ENCODE data around the gene FANCI. TPM values are rescaled to one million over a fixed set of nuclear protein-coding genes. Genes with fewer than 3 reads are reported as not detected.
"Not testable (repeated sequence)": the region's sequence is repeated elsewhere in the genome, so short reads cannot be mapped to it uniquely, and the experiment has no call there.

FANCI gene
- total and polyA plus RNA-seq, 8 donors = 5.7 to 43.8 (median 9.1) TPM

DNA sequence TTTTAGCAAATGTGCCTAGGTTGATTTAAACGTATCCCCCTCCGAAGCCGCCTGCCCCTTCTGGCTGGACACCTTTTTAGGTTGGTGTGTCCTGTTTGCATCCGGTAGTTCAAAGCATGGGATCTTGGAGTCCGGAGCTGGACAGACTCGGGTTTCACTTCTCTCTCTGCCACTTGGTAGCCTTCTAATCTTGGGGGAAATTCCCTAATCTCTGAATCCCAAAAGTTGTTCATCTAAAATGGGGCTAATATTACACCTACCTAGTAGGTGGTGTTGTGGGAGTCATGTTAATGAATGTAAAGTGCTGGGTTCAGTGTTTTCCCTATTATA is 760 bp downstream of the FANCI start:
- peak overlapping the region; percentile 74 to 97 (median 87) for H3K4me3 ChIP-seq
- intact Hi-C loops (cut with DNase I; ENCODE audit: low total_unique reads) = no loop called here
- TF ChIP-seq EP300 (IDR thresholded peaks at IDR 0.05) (no peak), POLR2A (IDR thresholded peaks at IDR 0.05) (no peak), POLR2AphosphoS5 (IDR thresholded peaks at IDR 0.05) (no peak)
- TF ChIP-seq, protein P1, sequence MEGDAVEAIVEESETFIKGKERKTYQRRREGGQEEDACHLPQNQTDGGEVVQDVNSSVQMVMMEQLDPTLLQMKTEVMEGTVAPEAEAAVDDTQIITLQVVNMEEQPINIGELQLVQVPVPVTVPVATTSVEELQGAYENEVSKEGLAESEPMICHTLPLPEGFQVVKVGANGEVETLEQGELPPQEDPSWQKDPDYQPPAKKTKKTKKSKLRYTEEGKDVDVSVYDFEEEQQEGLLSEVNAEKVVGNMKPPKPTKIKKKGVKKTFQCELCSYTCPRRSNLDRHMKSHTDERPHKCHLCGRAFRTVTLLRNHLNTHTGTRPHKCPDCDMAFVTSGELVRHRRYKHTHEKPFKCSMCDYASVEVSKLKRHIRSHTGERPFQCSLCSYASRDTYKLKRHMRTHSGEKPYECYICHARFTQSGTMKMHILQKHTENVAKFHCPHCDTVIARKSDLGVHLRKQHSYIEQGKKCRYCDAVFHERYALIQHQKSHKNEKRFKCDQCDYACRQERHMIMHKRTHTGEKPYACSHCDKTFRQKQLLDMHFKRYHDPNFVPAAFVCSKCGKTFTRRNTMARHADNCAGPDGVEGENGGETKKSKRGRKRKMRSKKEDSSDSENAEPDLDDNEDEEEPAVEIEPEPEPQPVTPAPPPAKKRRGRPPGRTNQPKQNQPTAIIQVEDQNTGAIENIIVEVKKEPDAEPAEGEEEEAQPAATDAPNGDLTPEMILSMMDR (IDR thresholded peaks at IDR 0.05) = no peak
- no peak for DNase-seq
- WGBS, 5 donors = 0 to 3% (median 0%) methylated on average over 6 of the region's 6 CpGs
- peaks cover 0 to 16% (median 2%) of the 10 kb centered on the region in 4 donors for H3K36me3 ChIP-seq
- no peaks in the 10 kb centered on the region for H3K27me3 ChIP-seq
- H3K9me3 ChIP-seq = peaks cover 0 to 5% (median 0%) of the 10 kb centered on the region in 4 donors
- peaks cover 5 to 23% (median 20%) of the 10 kb centered on the region in 4 donors for H3K4me1 ChIP-seq
- peak overlapping the region in 3 of 5 donors; percentile 56 to 77 (median 76) for H3K27ac ChIP-seq

DNA sequence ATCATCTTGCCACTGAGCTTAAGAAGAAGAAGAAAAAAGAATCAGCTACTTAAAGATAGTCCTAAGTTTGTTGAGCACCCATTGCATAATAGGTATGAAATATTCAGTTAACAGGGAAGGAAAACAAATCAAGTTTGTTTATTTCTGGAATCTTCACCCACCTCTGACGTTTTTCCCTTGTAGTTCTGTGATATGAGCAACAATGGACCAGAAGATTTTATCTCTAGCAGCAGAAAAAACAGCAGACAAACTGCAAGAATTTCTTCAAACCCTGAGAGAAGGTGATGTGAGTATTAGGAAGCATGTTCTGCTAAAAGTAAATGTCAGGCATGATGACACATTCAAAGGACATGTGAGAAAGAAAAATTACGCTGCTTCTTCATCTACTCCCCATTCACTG is 3.7 kb downstream of the FANCI start:
- WGBS, 5 donors = 62 to 74% (median 68%) methylated on average over 2 of the region's 2 CpGs
- no peak overlapping the region for H3K4me3 ChIP-seq
- H3K36me3 ChIP-seq = peaks cover 0 to 22% (median 2%) of the 10 kb centered on the region in 4 donors
- TF ChIP-seq POLR2AphosphoS5 (IDR thresholded peaks at IDR 0.05) = no peak
- TF ChIP-seq, protein P1 (IDR thresholded peaks at IDR 0.05) = no peak
- no peak for TF ChIP-seq POLR2A (IDR thresholded peaks at IDR 0.05)
- TF ChIP-seq EP300 (IDR thresholded peaks at IDR 0.05) = no peak
- no peak overlapping the region for H3K27ac ChIP-seq
- no peaks in the 10 kb centered on the region for H3K27me3 ChIP-seq
- intact Hi-C loops (cut with DNase I; ENCODE audit: low total_unique reads) = no loop called here
- DNase-seq = no peak
- H3K9me3 ChIP-seq = no peaks in the 10 kb centered on the region
- peaks cover 5 to 23% (median 19%) of the 10 kb centered on the region in 4 donors for H3K4me1 ChIP-seq

DNA sequence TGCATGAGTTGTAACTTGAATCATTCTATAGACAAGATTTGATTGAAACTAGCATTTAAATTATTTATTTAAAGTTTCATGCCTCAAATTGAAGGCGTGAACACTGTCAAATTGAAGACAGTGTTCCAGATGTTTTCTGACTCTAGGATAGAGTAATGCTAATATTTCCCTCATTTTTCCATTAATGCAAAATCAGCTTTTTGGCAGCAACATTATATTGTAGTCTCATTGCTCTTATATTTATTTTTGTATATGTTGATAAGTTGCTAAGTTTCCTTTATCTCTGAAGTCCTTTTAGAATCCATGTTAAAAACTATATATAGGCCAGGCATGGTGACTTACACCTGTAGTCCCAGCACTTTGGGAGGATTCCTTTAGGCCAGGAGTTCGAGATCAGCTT is 4.8 kb downstream of the FANCI start:
- Histone ChIP-seq H3K4me3 (no peak overlapping the region), H3K4me1 (peaks cover 5 to 14% (median 11%) of the 10 kb centered on the region in 4 donors), H3K27me3 (no peaks in the 10 kb centered on the region), H3K36me3 (peaks cover 0 to 22% (median 2%) of the 10 kb centered on the region in 4 donors), H3K9me3 (no peaks in the 10 kb centered on the region), H3K27ac (no peak overlapping the region)
- TF ChIP-seq, protein P1 (IDR thresholded peaks at IDR 0.05) = no peak
- TF ChIP-seq EP300 (IDR thresholded peaks at IDR 0.05) = no peak
- TF ChIP-seq POLR2AphosphoS5 (IDR thresholded peaks at IDR 0.05) = no peak
- no peak for TF ChIP-seq POLR2A (IDR thresholded peaks at IDR 0.05)
- DNase-seq = no peak
- intact Hi-C loops (cut with DNase I; ENCODE audit: low total_unique reads) = no loop called here
- 96 to 99% (median 98%) methylated on average over 2 of the region's 2 CpGs for WGBS, 5 donors

DNA sequence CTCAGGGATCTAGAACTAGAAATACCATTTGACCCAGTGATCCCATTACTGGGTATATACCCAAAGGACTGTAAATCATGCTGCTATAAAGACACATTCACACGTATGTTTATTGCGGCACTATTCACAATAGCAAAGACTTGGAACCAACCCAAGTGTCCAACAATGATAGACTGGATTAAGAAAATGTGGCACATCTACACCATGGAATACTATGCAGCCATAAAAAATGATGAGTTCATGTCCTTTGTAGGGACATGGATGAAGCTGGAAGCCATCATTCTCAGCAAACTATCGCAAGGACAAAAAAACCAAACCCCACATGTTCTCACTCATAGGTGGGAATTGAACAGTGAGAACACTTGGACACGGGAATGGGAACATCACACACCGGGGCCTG is 6.4 kb downstream of the FANCI start:
- peaks cover 0 to 29% (median 2%) of the 10 kb centered on the region in 4 donors for H3K36me3 ChIP-seq
- H3K27me3 ChIP-seq; DNase-seq; H3K27ac ChIP-seq; intact Hi-C loops (cut with DNase I; ENCODE audit: low total_unique reads); H3K9me3 ChIP-seq; H3K4me3 ChIP-seq; H3K4me1 ChIP-seq: not testable (repeated sequence)
- 90 to 97% (median 97%) methylated on average over 5 of the region's 5 CpGs for WGBS, 5 donors

DNA sequence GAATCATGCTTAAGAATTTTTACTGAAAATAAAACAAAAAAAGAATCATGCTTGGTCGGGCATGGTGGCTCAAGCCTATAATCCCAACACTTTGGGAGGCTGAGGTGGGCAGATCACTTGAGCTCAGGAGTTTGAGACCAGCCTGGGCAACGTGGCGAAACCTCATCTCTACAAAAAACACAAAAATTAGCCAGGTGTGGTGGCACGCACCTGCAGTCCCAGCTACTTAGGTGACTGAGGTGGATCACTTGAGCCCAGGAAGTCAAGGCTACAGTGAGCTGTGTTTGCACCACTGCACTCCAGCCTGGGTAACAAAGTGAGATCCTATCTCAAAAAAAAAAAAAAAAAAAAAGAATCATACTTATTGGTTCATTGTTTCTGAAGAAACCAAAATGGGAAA is 33.5 kb downstream of the FANCI start:
- H3K27ac ChIP-seq; H3K9me3 ChIP-seq; H3K4me1 ChIP-seq; intact Hi-C loops (cut with DNase I; ENCODE audit: low total_unique reads); H3K27me3 ChIP-seq; DNase-seq; H3K4me3 ChIP-seq: not testable (repeated sequence)
- WGBS, 5 donors = 92 to 98% (median 97%) methylated on average over 4 of the region's 4 CpGs
- peaks cover 0 to 44% (median 0%) of the 10 kb centered on the region in 4 donors for H3K36me3 ChIP-seq
